K562 (cell line): ENCODE measurements around the gene MCU. TPM values are rescaled to one million over a fixed set of nuclear protein-coding genes. Genes with fewer than 3 reads are reported as not detected.

Experiments
- CREM ChIP-seq: IDR thresholded peaks from 2 replicates; pipeline ENCODE4 v1.6.1; 2014; ENCODE audit warnings: antibody characterized with exemption, low read depth
- ELF4 ChIP-seq: fragments of 450-650 bp; formaldehyde crosslinking; IDR thresholded peaks from 2 replicates; pipeline ENCODE4 v1.4.0; 2022; ENCODE audit warnings: missing genetic modification characterization
- GABPA ChIP-seq: fragments of 200-800 bp; sonication (Bioruptor generic); conservative IDR thresholded peaks from 2 replicates; pipeline ENCODE4 v1.6.1; 2016; ENCODE audit warnings: low read depth, missing genetic modification characterization, missing compliant biosample characterization
- MAX ChIP-seq: sonication (generic); formaldehyde crosslinking; IDR thresholded peaks from 2 replicates; pipeline ENCODE4 v1.9.0; 2022; ENCODE audit warnings: mild to moderate bottlenecking, missing genetic modification reagents
- MEF2A ChIP-seq: IDR thresholded peaks from 2 replicates; pipeline ENCODE4 v1.6.1; 2011; ENCODE audit warnings: low read depth, mild to moderate bottlenecking, low read length, moderate library complexity; ENCODE audit not compliant: control insufficient read depth
- MLX ChIP-seq, 2 experiments: fragments of 450-650 bp in 1 of 2; sonication (generic) in 1 of 2; formaldehyde crosslinking; conservative IDR thresholded peaks; 2 replicates each; pipeline versions ENCODE4 v1.4.0 to v1.8.1; 2020 to 2022; ENCODE audit warnings: mild to moderate bottlenecking in 1 of 2, missing genetic modification reagents in 1 of 2
- NELFE ChIP-seq: IDR thresholded peaks from 2 replicates; pipeline ENCODE4 v1.6.1; 2011; ENCODE audit warnings: mild to moderate bottlenecking; ENCODE audit not compliant: insufficient read depth, insufficient read length
- NFRKB ChIP-seq: fragments of 450-650 bp; IDR thresholded peaks from 2 replicates; pipeline ENCODE4 v1.6.1; 2016; ENCODE audit warnings: low read depth
- PBX2 ChIP-seq, 2 experiments: IDR thresholded peaks in 1 of 2; conservative IDR thresholded peaks in 1 of 2; 2 replicates each; pipeline ENCODE4 v1.6.1; 2016; ENCODE audit warnings: low read depth in 2 of 2, mild to moderate bottlenecking in 1 of 2, missing compliant biosample characterization in 1 of 2, missing genetic modification characterization in 1 of 2, moderate library complexity in 1 of 2
- PRMT5 ChIP-seq: sonication (generic); formaldehyde crosslinking; IDR thresholded peaks from 2 replicates; pipeline ENCODE4 v1.5.0; 2020; ENCODE audit warnings: missing genetic modification reagents
- RBM17 ChIP-seq: fragments of 200-400 bp; formaldehyde crosslinking; IDR thresholded peaks from 2 replicates; pipeline ENCODE4 v1.6.1; 2017; ENCODE audit warnings: low read depth, mild to moderate bottlenecking, low read length, borderline replicate concordance
- ZBTB1 ChIP-seq: sonication (generic); formaldehyde crosslinking; IDR thresholded peaks from 2 replicates; pipeline ENCODE4 v1.8.1; 2023; ENCODE audit warnings: missing genetic modification reagents, low read depth, mild to moderate bottlenecking, borderline replicate concordance
- ZBTB11 ChIP-seq, 3 experiments: fragments of 200-800 bp in 1 of 3; fragments of 250-450 bp in 1 of 3; fragments of 450-650 bp in 1 of 3; sonication (Bioruptor Pico) in 1 of 3; sonication (Bioruptor generic) in 1 of 3; formaldehyde crosslinking in 1 of 3; IDR thresholded peaks; 2 replicates each; pipeline versions ENCODE4 v1.6.1 to v1.8.0; 2016 to 2022; ENCODE audit warnings: mild to moderate bottlenecking in 2 of 3, missing genetic modification characterization in 2 of 3, missing compliant biosample characterization in 1 of 3, moderate library complexity in 1 of 3
- ZNF280A ChIP-seq: fragments of 450-650 bp; IDR thresholded peaks from 2 replicates; pipeline ENCODE4 v1.6.1; 2018; ENCODE audit warnings: mild to moderate bottlenecking, low read depth; ENCODE audit not compliant: partially characterized antibody
- polyA plus RNA-seq, 8 experiments: library from polyadenylated mRNA; depleted of rRNA in 4 of 8; stranded (reverse) in 5 of 8; unstranded in 3 of 8; fragments of >200 nt; fragmentation: Nextera tagmentation in 2 of 8; fragmentation: Illumina TruSeq in 1 of 8; extraction: Ambion mirVana in 2 of 8; extraction: Trizol in 1 of 8; gene quantifications; 2 replicates each; pipeline versions ENCODE4 v1.2.1 to v1.2.3, GENCODE V29; 2011 to 2014; ENCODE audit warnings: inconsistent platforms in 1 of 8, missing spikeins in 1 of 8
- total RNA-seq, 7 experiments: library from RNA; depleted of rRNA in 6 of 7; stranded (reverse); fragments of >200 nt in 6 of 7; fragmentation: Illumina TruSeq in 2 of 7; extraction: Trizol in 2 of 7; gene quantifications; 2 replicates each; pipeline versions ENCODE4 v1.2.1 to v1.2.3, GENCODE V29; 2011 to 2021; ENCODE audit warnings: low replicate concordance in 1 of 7

Gene MCU
- total and polyA plus RNA-seq, 9 of the 15 experiments (the other 6 are each of a cell fraction or from before 2014, with no cell fraction given): 8.2 to 88.8 (median 21.3) TPM

- TF ChIP-seq MEF2A (no peak), MLX (CRISPR knock-in tag; conservative IDR thresholded peaks at IDR 0.05) (no peak), PRMT5 (CRISPR knock-in tag) (no peak), ZBTB1 (CRISPR knock-in tag) (peak; percentile 54; the same call in 1 of the 2 replicates), RBM17 (no peak), ZBTB11 (CRISPR knock-in tag; IDR thresholded peaks at IDR 0.05) (no peak), CREM (peak; percentile 37), ELF4 (CRISPR knock-in tag) (no peak), NFRKB (no peak), MAX (peak; percentile 42; the same call in 1 of the 2 replicates), ZNF280A (no peak), PBX2 (CRISPR knock-in tag; IDR thresholded peaks at IDR 0.05; ENCODE audit: low read depth) (peak; percentile 87), PBX2 (tag; conservative IDR thresholded peaks at IDR 0.05; ENCODE audit: low read depth) (peak; percentile 96), GABPA (tag) (peak; percentile 85), NELFE (no peak)
Observed at GRCh38 chr10:72691863-72692743, at the start of gene MCU (continued).
